HTR-8/SVneo (cell line): ENCODE measurements around the gene EDARADD.

Source experiments
- DNase-seq: peaks from one replicate; pipeline ENCODE4 v3.0.0; 2011; ENCODE audit warnings: low spot score, mixed read lengths; ENCODE audit not compliant: insufficient read length
- FAIRE-seq: peaks from 2 replicates; lab custom pipeline; 2011; peaks lifted over from hg19 to GRCh38; lab: Jason Lieb, UNC

Gene EDARADD

DNA sequence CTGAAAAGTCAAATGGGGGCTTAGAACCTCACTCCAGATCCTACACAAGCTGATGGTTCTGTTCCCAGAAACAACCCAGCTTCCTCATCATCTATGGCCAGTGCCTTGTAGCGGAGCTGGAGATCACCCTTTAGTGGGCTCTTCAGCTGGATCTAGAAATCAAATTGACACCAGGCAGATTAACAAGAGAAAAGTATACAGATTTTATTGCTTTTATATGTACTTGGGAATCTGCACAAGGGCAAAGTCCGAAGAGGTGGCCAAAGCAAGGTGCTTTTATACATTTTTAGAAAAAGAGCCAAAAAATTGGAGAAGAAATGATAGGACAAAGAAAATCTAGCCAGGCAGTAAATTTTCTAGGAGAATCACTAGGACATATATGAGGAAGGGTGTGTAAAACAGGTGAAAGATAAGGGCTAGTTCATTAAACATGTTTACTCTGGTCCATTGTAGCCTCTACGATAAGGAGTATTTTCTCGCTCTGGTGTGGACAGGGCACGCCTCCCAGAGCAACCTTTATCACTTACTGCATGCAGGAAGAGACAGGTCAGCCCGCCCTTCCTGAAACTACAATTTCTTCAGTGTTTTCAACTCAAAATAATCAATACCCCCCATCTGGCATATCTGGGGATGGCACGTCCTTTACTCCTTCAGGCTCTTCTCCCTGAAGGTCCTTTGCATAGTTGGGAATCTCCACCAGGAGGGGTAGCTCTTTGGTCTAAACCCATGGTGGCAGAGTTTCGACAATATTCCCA is 115.7 kb downstream of the EDARADD start:
- FAIRE-seq (no peak), DNase-seq (no peak)

DNA sequence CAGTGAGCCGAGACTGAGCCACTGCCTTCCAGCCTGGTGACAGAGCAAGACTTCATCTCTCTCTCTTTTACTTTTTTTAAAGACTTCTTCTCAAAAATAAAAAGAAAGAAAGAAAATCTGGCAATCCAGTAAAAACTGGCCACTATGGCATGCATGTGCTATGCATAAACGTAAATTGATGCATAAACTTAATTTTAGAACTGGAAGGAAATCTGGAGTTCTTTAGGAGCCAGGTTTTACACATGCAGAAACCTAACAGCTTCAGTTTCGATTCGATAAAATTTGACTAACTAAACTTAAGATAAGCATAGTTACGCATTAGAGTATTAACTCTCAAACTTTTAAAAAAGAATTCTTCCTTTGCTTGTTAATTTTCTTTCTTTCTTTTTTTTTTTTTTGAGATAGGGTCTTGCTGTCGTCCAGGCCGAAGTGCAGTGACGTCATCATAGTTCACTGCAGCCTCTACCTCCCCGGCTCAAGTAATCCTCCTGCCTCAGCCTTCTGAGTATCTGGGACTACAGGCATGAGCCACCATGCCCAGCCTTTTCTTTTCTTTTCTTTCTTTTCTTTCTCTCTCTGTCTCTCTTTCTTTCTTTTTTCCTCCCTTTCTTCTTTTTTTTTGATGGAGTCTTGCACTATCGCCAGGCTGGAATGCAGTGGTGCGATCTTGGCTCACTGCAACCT is 117.8 kb downstream of the EDARADD start:
- FAIRE-seq (no peak), DNase-seq (no peak)

DNA sequence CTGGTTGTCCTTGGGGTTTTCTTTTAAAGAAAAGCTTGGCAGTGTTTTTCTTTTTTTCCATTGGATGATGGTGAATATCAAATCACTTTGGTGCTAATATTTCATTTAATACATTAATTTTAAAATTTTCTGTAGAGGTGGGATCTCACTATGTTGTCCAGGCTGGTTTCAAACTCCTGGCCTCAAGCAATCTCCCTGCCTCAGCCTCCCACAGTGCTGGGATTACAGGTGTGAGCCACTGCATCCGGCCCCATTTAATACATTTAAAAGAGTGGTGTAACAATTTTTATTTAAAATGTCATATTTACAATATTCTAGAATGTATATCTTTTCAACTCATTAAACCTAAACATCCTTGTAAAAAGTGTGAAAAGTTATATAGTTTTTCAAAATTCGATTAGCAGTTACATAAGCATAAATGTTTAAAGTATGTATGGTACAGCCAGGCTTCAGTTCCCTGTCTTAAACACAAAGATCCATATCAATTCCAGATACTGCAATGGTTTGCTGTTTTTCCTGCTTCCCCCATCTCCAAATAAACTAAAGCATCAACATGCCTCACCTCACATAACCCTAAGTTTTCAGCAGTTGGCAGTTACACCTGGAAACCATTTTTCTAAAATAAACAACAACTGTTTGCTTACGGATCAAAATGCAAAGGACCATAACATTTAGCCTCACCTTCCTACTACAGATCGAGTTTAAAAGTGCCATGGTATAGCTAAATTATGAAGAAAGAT is 120.8 kb downstream of the EDARADD start:
- DNase-seq (no peak), FAIRE-seq (no peak)

DNA sequence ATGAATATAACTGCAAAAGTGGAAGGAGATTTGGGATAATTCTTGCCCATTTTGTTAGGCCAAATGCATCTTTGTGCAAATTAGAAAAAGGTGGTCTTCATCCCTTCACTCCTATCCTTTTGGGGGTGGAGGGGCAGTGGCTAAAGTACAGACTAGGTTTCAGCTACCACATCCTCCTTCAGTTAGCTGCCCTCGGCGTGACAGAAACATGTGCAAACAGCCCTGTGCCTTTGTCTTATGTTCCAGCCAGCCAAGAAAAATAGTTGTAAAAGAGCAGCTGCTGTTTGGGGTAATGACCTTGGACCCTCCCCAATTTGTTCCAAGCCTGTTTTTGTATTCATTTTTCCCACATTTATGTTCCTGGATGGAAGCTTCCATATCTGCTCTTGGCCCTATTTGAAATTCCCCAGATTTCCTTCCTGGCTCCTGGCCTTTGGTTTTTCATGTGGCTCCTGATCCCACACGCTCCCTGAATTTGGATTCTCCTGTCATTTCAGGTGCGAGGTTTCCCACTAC is 121.4 kb downstream of the EDARADD start:
- FAIRE-seq (peak; percentile 31), DNase-seq (no peak)

DNA sequence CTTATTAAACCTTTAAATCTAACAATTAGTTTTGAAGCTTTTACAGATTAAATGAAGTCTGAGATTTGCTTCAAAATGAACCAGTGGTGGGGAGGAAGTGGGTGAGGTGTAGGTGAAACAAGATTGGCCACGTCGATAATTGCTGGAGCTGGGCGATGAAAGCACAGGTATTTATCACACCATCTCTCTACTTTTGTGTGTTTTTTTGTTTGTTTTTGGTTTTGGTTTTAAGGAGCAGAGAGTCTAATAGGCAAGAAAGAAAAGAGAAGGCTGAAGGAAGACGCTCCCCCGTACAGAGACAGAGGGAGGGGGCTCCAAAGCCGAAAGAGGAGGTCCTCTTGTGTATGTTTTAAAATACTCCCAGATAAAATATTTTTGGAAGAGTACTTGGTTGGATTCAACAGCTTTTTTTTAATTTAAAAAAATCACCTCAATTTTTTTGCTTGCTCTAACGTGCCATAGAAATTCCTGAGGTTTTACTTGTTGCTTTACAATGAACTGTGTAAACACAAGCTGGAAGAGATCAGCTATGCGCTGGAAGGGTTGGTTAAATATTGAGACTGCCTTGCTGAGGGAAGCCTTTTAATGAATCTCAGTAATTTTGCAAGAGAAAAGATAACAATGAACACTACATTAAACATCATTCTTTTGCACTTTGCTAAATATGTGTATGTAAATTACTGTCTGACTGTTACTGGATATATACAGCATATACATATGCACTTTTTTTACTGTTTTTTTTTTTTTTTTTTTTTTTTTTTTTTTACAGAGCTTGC is 123.0 kb downstream of the EDARADD start:
- FAIRE-seq (no peak), DNase-seq (no peak)

DNA sequence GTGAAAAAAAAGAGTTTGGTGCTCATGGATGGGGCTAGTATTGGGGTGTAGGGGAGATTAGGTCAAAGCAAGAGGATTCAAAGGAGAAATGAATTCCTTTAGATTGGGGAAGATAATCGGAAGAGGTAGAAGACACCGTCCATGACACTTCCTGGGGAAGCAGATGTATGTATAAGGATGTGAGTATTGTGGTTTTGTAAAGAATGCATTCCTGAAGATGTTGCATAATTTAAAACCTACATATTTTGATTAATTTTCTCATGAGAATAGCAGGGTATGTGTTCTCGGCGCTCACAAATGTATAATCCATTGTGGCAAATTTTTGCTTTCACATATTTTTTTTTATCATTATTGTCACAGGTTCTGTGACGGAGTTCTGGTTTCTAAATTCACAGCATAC is 124.2 kb downstream of the EDARADD start:
- no peak for DNase-seq
- FAIRE-seq, result no peak

DNA sequence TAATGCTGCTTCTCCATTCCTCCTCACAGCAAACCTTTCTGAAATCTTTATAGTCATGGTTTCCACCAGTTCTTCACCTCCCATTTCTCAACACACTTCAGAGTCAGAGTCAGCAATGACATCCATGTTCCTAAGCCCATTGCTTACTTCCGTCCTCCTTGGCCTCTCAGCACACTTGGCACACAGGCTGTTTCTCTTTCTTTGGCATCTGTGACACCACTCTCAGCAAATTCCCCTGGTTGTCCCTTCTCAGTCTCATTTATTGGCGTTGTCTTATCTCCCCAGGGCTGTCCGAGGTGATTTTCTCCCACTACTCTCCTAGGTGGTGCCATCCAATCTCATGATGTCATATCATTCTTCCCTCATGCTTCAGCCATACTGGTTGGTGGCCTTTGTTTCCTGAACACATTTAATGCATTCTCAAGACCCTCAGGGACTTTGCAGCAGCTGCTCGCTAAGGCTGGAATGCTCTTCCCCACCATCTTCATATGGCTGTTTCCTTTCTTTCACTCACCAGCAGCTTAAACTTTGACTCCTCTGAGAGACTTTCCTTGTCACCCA is 126.4 kb downstream of the EDARADD start:
- DNase-seq (no peak), FAIRE-seq (no peak)

DNA sequence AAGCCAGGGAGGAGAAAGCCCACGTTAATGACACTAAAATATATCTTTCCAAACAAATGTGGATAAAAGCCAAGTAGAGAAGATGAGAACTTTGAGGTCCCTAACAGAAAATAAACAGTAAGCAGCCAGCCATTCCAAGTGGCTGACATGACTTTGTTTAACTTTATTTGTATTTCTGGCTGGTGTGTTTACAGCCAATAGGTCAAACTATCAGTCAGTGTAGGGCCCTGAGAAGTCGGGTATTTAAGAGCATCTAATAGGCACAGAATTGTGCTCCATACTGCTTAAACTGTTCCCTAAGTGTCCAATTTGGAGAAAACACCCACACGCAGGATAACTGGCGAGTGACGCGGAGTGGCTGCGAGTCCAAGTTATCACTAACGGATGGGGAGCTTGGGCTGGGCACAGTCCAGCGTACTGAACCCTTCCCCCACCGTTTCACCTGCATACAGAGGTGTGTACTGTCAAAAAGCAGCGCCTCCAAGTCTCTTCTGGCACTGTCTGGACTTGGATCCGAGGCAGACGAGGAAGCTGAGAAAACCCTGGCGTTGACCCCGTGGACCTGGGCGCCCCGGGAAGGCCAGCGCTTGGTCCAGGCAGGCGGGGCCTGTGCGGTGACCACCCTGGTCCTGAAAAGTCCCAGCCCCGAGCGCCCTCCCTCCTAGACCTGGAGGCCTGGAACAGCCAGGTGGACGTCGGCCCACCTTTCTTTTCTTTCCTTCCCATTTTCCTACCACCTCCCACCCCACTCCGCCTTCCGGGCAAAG is 129.0 kb downstream of the EDARADD start:
- no peak for DNase-seq
- no peak for FAIRE-seq

DNA sequence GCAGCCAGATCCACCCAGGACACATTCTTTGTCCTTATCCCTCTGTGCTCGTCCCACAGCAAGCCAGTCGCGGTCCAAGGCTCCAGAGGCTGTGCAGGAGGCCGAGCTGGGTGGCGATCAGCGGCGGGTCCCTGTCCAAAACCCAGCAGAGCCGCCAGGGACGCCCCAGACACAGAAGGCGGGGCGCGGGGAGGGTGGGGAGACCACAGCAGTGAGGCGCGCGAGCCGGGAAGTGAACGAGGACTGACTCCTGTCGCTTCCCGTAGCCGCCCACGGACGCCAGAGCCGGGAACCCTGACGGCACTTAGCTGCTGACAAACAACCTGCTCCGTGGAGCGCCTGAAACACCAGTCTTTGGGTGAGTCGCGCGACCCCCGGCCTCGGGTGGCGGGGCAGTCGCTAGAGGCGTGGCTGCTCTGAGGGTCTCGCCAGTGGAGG is 129.6 kb downstream of the EDARADD start, which contains the start of gene LGALS8:
TSS of gene LGALS8 (plus strand) at position 279 of the 438 bp plus-strand sequence. CDS start 2,089 bp downstream, outside the sequence.
- FAIRE-seq, result no peak
- peak; percentile 89 for DNase-seq

DNA sequence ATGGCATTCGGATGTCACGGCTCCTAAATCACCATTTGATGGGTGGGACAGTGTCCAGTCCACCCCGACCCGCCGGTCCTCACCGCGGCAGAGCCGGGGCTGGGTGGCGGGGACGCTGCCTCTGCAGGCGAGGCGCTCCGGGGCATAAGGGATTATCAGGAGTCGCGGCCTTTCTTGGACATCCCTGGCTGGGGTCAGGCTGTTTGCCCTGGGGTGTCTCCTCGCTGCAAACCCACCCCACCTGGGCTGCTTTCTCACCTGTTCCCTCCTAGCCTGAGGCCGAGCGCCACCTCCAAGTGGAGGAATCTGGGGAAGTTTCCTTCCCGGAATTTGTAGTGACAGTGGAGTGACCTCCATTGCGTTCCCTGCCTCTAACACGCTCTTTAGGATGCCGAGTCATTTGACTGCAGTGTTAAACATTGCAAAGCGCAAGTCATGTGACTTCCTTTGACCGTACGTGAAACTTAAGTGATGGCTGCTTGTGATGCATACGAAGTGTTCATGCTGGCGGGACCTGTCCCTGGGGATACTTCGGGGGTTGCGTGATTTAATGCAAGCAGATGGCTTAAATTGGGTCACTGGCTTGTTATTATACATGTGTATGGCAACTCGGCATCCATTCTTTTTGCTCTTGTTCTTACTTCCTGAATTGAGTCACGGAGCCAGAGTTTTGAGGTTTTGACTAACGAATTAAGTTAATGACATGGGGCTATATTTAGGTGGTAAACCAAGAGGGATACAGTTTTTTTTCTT is 130.2 kb downstream of the EDARADD start:
- no peak for FAIRE-seq

DNA sequence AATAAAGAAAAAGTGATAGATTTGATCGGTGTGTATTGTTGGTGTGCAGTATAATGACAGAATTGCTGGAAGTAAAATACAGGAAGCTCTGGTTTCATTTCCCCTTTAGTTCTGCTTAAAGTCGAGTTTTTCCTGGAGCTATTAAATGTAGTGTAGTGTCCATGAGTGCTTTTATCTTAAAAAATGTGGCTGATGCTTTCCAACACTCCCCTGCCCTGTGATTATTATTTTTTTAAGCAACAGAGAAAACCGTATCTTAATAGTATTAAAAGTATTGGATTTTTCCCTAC is 130.8 kb downstream of the EDARADD start:
- FAIRE-seq (no peak), DNase-seq (no peak)

More for the DNA sequence above, 130.2 kb downstream of the EDARADD start:
- DNase-seq, result peak; percentile 85

DNA sequence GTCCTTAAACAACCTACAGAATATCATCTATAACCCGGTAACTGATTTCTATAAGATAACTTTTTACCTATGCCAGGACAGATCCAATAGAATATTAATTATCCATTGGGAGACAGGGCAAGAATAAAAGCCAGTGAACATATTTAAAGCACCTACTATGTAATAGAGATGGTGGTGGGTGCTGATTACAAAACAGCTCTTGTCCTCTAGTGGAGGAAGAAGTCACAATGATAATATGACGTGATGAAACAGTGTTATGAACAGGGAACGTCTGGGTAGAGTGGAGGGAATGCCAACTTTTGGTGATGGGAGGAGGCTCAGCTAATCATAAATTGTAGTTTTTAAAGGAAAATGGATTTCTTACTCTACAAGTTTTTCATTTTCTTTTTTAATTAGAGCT is 132.0 kb downstream of the EDARADD start:
- DNase-seq (no peak), FAIRE-seq (no peak)

DNA sequence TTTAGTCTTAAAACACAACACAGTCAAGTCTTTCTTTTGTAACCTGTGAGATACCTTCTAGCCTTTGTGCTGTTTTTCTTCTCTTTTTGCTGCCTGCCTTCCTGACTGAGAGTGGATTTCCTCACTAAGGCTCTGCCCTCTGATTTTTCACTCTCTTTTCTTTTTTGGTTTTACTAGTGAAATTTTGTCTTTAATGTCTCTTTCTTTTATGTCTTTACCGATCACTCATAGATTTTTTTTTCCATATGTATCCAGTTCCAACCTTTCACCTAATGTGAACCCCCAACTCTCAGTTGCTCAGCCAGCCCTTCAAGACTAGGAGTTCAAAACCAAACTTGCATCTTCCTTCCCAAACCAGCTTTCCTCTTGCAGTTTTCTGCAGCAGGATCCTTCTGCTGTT is 136.2 kb downstream of the EDARADD start:
- FAIRE-seq (no peak), DNase-seq (no peak)

DNA sequence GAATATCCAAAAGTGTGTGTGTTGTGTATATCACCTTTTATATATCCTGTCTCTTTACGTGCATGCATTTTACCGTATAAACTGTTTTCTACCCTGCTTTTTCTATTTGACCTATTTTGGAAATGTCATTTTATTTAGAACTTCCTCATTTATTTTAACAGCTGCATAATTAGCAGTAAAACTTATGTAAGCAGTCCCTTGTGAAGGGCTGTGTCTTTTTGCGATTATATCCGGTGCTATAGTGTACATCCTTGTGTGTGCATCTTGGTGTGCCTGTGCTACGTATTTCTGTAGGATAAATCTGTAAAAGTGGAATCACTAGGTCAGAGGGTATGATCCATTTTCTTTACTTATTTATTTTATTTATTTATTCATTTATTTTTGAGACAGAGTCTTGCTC is 136.9 kb downstream of the EDARADD start:
- no peak for DNase-seq
- FAIRE-seq, result no peak

DNA sequence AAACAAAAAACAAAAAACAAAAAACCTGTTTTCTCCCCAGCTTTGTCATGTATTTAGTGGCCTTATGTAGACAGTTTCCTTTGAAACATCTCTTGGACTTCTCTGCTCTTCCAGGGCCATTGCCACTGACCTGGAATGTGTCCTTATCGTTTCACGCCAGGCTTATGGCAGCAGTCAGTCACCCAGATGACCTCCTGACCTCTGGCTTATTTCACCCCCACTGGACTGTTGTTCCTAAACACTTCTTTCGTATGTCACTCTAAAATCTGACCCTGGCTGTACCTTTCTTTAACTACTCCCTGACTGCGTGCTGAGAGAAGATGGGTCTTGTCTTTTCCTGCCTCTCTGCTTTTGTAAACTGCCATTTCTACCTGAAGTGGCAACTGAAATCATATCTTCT is 138.8 kb downstream of the EDARADD start:
- DNase-seq, result no peak
- FAIRE-seq, result no peak

DNA sequence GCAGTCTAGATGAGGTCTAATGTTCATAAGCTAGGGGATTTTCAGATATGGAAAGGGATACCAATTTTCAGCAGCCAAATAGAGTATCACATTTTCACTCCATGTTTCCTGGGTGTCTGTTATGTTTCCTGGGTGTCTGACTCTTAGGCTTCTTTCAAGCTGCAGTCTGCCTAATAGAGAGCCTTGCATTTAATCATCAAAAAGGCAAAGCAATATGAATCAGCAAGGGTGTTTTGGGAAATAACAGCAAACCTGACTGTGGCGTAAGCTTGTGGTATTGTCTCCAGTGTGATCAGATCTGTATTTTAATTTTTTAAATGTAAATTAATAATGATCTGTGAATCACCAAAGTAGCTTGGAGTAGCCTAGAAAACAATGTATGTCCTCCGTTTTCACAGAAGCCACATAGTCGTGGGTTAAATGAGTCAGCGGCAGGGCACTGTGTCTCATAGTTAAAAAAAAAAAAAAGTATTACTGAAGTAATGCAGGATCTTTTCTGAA is 140.1 kb downstream of the EDARADD start:
- peak; percentile 33 for DNase-seq
- FAIRE-seq, result no peak
